HEK293 (cell line): ENCODE data around the gene UFM1.

Experiments used
- CTCF ChIA-PET: fragments of 350-600 bp; formaldehyde crosslinking; extraction: SDS; loops from one replicate; lab custom pipeline; 2021; ENCODE audit warnings: antibody characterized with exemption; lab: Yijun Ruan, JAX
- POLR2A ChIA-PET: fragments of 300-600 bp; formaldehyde crosslinking; extraction: SDS; loops from one replicate; lab custom pipeline; 2020; ENCODE audit warnings: antibody characterized with exemption, inconsistent platforms; lab: Yijun Ruan, JAX
- H3K27ac ChIP-seq: fragments of 200-500 bp; sonication (Bioruptor generic); 2 replicates; pipeline ENCODE4 v1.5.1; 2014; ENCODE audit warnings: low read depth, low read length, control low read depth, inconsistent platforms; ENCODE audit errors: extremely low read depth
- H3K36me3 ChIP-seq, 2 experiments: fragments of 200-500 bp in 1 of 2; sonication (Bioruptor generic) in 1 of 2; 1 replicate in 1 of 2; 2 replicates in 1 of 2; pipeline ENCODE4 v1.5.1; 2014 to 2017; ENCODE audit warnings: inconsistent platforms in 2 of 2, low read length in 2 of 2; ENCODE audit not compliant: control insufficient read depth in 2 of 2, insufficient read depth in 1 of 2
- H3K4me1 ChIP-seq: fragments of 200-500 bp; sonication (Bioruptor generic); 2 replicates; pipeline ENCODE4 v1.5.1; 2014; ENCODE audit warnings: mild to moderate bottlenecking, low read length, inconsistent platforms; ENCODE audit not compliant: control insufficient read depth, insufficient read depth
- H3K4me3 ChIP-seq: 2 replicates; pipeline ENCODE4 v1.5.1; 2011; ENCODE audit warnings: low read depth, mild to moderate bottlenecking, control low read depth, low read length, moderate library complexity
- H3K9me3 ChIP-seq: fragments of 200-500 bp; sonication (Bioruptor generic); 2 replicates; pipeline ENCODE4 v1.5.1; 2014; ENCODE audit warnings: low read depth, low read length, inconsistent platforms; ENCODE audit not compliant: control insufficient read depth, insufficient read depth
- BCL11A ChIP-seq: fragments of 450-650 bp; formaldehyde crosslinking; IDR thresholded peaks from 2 replicates; pipeline ENCODE4 v1.5.1; 2016; ENCODE audit warnings: low read depth, missing biosample characterization, missing genetic modification characterization
- TCF7L2 ChIP-seq: IDR thresholded peaks from 2 replicates; pipeline ENCODE4 v1.6.1; 2011; ENCODE audit warnings: low read depth, mild to moderate bottlenecking, inconsistent platforms, low read length, moderate library complexity, borderline replicate concordance
- ZBTB8A ChIP-seq: fragments of 450-650 bp; formaldehyde crosslinking; IDR thresholded peaks from 2 replicates; pipeline ENCODE4 v1.5.1; 2016; ENCODE audit warnings: missing biosample characterization, missing genetic modification characterization
- ZNF214 ChIP-seq: fragments of 450-650 bp; formaldehyde crosslinking; IDR thresholded peaks from 2 replicates; pipeline ENCODE4 v1.5.1; 2017; ENCODE audit warnings: missing biosample characterization, mild to moderate bottlenecking, missing genetic modification characterization, borderline replicate concordance
- ZNF266 ChIP-seq: fragments of 450-650 bp; formaldehyde crosslinking; IDR thresholded peaks from 2 replicates; pipeline ENCODE4 v1.5.1; 2016; ENCODE audit warnings: missing biosample characterization, missing genetic modification characterization, low read depth
- ZNF350 ChIP-seq: fragments of 450-650 bp; formaldehyde crosslinking; IDR thresholded peaks from 2 replicates; pipeline ENCODE4 v1.5.0; 2017; ENCODE audit warnings: missing biosample characterization, mild to moderate bottlenecking, missing genetic modification characterization
- ZNF416 ChIP-seq: fragments of 450-650 bp; formaldehyde crosslinking; IDR thresholded peaks from 2 replicates; pipeline ENCODE4 v1.5.1; 2016; ENCODE audit warnings: missing biosample characterization, missing genetic modification characterization
- ZNF558 ChIP-seq: fragments of 450-650 bp; formaldehyde crosslinking; IDR thresholded peaks from 2 replicates; pipeline ENCODE4 v1.5.1; 2016; ENCODE audit warnings: missing biosample characterization, missing genetic modification characterization
- ZNF621 ChIP-seq: fragments of 450-650 bp; formaldehyde crosslinking; IDR thresholded peaks from 2 replicates; pipeline ENCODE4 v1.5.1; 2017; ENCODE audit warnings: missing biosample characterization, missing genetic modification characterization
- ZNF624 ChIP-seq: fragments of 450-650 bp; formaldehyde crosslinking; IDR thresholded peaks from 2 replicates; pipeline ENCODE4 v1.5.1; 2017; ENCODE audit warnings: missing biosample characterization, missing genetic modification characterization
- ZNF707 ChIP-seq: fragments of 450-650 bp; formaldehyde crosslinking; IDR thresholded peaks from 2 replicates; pipeline ENCODE4 v1.5.1; 2016; ENCODE audit warnings: missing biosample characterization, missing genetic modification characterization
- TF ChIP-seq, protein P1 (sequence below): fragments of 450-650 bp; formaldehyde crosslinking; IDR thresholded peaks from 2 replicates; pipeline ENCODE4 v1.5.1; 2016; ENCODE audit warnings: missing biosample characterization, missing genetic modification characterization, low read depth
- TF ChIP-seq, protein P2 (sequence below): fragments of 450-650 bp; formaldehyde crosslinking; IDR thresholded peaks from 2 replicates; pipeline ENCODE4 v1.5.1; 2016; ENCODE audit warnings: missing biosample characterization, missing genetic modification characterization, borderline replicate concordance
- TF ChIP-seq, protein P3 (sequence below): fragments of 450-650 bp; formaldehyde crosslinking; IDR thresholded peaks from 2 replicates; pipeline ENCODE4 v1.5.1; 2016; ENCODE audit warnings: missing biosample characterization, missing genetic modification characterization

The UFM1 gene

DNA sequence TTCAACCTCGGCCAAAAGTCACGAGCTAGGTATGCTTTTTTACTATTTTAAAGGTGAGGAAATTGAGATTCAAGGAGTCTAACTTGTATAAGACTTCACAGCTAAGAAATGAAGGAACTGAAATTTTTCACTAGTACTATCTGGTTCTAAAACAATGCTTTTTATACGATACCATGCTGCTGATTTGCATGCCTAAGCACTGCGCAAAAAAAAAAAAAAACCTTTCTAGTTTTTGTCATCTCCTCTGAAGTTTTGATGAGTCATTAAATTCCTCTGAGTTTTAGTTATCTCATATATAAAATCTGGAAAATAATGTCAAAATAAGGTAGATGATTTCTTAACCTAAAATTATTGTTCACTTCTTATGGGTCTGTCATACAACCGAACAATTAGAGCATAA lies 28.0 kb upstream of the UFM1 start (continued):
- TF ChIP-seq, protein P1, sequence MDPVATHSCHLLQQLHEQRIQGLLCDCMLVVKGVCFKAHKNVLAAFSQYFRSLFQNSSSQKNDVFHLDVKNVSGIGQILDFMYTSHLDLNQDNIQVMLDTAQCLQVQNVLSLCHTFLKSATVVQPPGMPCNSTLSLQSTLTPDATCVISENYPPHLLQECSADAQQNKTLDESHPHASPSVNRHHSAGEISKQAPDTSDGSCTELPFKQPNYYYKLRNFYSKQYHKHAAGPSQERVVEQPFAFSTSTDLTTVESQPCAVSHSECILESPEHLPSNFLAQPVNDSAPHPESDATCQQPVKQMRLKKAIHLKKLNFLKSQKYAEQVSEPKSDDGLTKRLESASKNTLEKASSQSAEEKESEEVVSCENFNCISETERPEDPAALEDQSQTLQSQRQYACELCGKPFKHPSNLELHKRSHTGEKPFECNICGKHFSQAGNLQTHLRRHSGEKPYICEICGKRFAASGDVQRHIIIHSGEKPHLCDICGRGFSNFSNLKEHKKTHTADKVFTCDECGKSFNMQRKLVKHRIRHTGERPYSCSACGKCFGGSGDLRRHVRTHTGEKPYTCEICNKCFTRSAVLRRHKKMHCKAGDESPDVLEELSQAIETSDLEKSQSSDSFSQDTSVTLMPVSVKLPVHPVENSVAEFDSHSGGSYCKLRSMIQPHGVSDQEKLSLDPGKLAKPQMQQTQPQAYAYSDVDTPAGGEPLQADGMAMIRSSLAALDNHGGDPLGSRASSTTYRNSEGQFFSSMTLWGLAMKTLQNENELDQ = no peak
- TF ChIP-seq, protein P2, sequence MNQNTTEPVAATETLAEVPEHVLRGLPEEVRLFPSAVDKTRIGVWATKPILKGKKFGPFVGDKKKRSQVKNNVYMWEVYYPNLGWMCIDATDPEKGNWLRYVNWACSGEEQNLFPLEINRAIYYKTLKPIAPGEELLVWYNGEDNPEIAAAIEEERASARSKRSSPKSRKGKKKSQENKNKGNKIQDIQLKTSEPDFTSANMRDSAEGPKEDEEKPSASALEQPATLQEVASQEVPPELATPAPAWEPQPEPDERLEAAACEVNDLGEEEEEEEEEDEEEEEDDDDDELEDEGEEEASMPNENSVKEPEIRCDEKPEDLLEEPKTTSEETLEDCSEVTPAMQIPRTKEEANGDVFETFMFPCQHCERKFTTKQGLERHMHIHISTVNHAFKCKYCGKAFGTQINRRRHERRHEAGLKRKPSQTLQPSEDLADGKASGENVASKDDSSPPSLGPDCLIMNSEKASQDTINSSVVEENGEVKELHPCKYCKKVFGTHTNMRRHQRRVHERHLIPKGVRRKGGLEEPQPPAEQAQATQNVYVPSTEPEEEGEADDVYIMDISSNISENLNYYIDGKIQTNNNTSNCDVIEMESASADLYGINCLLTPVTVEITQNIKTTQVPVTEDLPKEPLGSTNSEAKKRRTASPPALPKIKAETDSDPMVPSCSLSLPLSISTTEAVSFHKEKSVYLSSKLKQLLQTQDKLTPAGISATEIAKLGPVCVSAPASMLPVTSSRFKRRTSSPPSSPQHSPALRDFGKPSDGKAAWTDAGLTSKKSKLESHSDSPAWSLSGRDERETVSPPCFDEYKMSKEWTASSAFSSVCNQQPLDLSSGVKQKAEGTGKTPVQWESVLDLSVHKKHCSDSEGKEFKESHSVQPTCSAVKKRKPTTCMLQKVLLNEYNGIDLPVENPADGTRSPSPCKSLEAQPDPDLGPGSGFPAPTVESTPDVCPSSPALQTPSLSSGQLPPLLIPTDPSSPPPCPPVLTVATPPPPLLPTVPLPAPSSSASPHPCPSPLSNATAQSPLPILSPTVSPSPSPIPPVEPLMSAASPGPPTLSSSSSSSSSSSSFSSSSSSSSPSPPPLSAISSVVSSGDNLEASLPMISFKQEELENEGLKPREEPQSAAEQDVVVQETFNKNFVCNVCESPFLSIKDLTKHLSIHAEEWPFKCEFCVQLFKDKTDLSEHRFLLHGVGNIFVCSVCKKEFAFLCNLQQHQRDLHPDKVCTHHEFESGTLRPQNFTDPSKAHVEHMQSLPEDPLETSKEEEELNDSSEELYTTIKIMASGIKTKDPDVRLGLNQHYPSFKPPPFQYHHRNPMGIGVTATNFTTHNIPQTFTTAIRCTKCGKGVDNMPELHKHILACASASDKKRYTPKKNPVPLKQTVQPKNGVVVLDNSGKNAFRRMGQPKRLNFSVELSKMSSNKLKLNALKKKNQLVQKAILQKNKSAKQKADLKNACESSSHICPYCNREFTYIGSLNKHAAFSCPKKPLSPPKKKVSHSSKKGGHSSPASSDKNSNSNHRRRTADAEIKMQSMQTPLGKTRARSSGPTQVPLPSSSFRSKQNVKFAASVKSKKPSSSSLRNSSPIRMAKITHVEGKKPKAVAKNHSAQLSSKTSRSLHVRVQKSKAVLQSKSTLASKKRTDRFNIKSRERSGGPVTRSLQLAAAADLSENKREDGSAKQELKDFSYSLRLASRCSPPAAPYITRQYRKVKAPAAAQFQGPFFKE (tag by site-specific recombination) = no peak
- TF ChIP-seq ZNF624 (tag by site-specific recombination) = no peak

DNA sequence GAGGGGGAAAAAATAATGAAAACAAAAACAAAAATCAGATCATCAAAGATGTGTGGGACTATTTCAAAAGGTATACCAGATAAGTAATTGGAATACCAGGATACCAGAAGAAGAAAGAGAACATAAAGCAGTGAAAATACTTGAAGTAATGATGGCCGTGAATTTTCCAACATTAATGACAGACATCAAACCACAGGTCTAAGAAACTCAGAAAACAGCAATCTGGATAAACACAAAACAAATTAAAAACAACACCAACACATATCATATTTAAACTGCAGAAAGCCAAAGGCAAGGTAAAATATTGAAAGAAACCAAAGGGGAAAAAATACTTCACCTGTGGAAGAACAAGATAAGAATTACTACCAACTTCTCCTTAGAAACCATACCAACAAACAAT lies 24.2 kb upstream of the UFM1 start:
- Histone ChIP-seq H3K4me3 (no peak overlapping the region), H3K4me1 (no peaks in the 10 kb centered on the region), H3K9me3 (no peaks in the 10 kb centered on the region), H3K36me3 (no peaks in the 10 kb centered on the region), H3K27ac (no peak overlapping the region)
- TF ChIP-seq ZNF558 (tag by site-specific recombination) = peak; percentile 96
- TF ChIP-seq ZNF350 (tag by site-specific recombination) = no peak
- CTCF ChIA-PET = no interaction called here
- POLR2A ChIA-PET = no interaction called here

- ChIA-PET CTCF (no interaction called here), POLR2A (no interaction called here)
- no peak for TF ChIP-seq BCL11A (tag by site-specific recombination)
- TF ChIP-seq ZBTB8A (tag by site-specific recombination) = no peak
- TF ChIP-seq ZNF214 = no peak
- TF ChIP-seq ZNF707 (tag by site-specific recombination) = no peak
- no peak for TF ChIP-seq ZNF416 (tag by site-specific recombination)
- TF ChIP-seq, protein P3, sequence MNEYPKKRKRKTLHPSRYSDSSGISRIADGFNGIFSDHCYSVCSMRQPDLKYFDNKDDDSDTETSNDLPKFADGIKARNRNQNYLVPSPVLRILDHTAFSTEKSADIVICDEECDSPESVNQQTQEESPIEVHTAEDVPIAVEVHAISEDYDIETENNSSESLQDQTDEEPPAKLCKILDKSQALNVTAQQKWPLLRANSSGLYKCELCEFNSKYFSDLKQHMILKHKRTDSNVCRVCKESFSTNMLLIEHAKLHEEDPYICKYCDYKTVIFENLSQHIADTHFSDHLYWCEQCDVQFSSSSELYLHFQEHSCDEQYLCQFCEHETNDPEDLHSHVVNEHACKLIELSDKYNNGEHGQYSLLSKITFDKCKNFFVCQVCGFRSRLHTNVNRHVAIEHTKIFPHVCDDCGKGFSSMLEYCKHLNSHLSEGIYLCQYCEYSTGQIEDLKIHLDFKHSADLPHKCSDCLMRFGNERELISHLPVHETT (tag by site-specific recombination) = no peak
- no peak for TF ChIP-seq ZNF621 (tag by site-specific recombination)
- no peak for TF ChIP-seq ZNF266 (tag by site-specific recombination)
- no peak for TF ChIP-seq TCF7L2
- no peak overlapping the region for H3K27ac ChIP-seq
- no peaks in the 10 kb centered on the region for H3K9me3 ChIP-seq
- no peak overlapping the region for H3K4me3 ChIP-seq
- H3K36me3 ChIP-seq = no peaks in the 10 kb centered on the region
- no peaks in the 10 kb centered on the region for H3K4me1 ChIP-seq
Observed at GRCh38 chr13:38328699-38329098, 21.0 kb upstream of the UFM1 start.
